GM23248 (cell line): ENCODE data around the gene FAM83G. TPM values are rescaled to one million over a fixed set of nuclear protein-coding genes. Genes with fewer than 3 reads are reported as not detected.
A peak's percentile ranks its signal among the peaks of the same experiment; 100 is the strongest.

ENCODE experiments used
- DNase-seq: peaks from one replicate; pipeline ENCODE4 v3.0.0-alpha.2; 2015
- H2AFZ ChIP-seq: fragments of 200-600 bp; sonication (generic); 2 replicates; pipeline ENCODE4 v1.6.1; 2016; ENCODE audit warnings: antibody characterized with exemption
- H3F3A ChIP-seq: fragments of 200-600 bp; sonication (generic); 2 replicates; pipeline ENCODE4 v1.6.1; 2016; ENCODE audit warnings: mild to moderate bottlenecking, antibody characterized with exemption, mixed run types; ENCODE audit not compliant: insufficient read depth
- H3K27ac ChIP-seq: fragments of 200-600 bp; sonication (generic); 2 replicates; pipeline ENCODE4 v1.5.1; 2016; ENCODE audit warnings: mild to moderate bottlenecking
- H3K27me3 ChIP-seq: fragments of 200-600 bp; sonication (generic); replicated peaks from 2 replicates; pipeline ENCODE4 v1.6.1; 2016; ENCODE audit warnings: mild to moderate bottlenecking; ENCODE audit not compliant: insufficient read depth
- H3K36me3 ChIP-seq: fragments of 200-600 bp; sonication (generic); 2 replicates; pipeline ENCODE4 v1.6.1; 2016; ENCODE audit warnings: low read depth, mild to moderate bottlenecking
- H3K4me1 ChIP-seq: fragments of 200-600 bp; sonication (generic); 2 replicates; pipeline ENCODE4 v1.6.1; 2016; ENCODE audit warnings: mild to moderate bottlenecking; ENCODE audit not compliant: insufficient read depth
- H3K4me2 ChIP-seq: fragments of 200-600 bp; sonication (generic); one replicate; pipeline ENCODE4 v1.6.1; 2016; ENCODE audit warnings: mild to moderate bottlenecking; ENCODE audit not compliant: unreplicated experiment
- H3K4me3 ChIP-seq: fragments of 200-600 bp; sonication (generic); 2 replicates; pipeline ENCODE4 v1.5.1; 2016; ENCODE audit warnings: mild to moderate bottlenecking
- H3K79me2 ChIP-seq: fragments of 200-600 bp; sonication (generic); 2 replicates; pipeline ENCODE4 v1.6.1; 2016; ENCODE audit warnings: mild to moderate bottlenecking; ENCODE audit not compliant: insufficient read depth
- H3K9ac ChIP-seq: fragments of 200-600 bp; sonication (generic); 2 replicates; pipeline ENCODE4 v1.6.1; 2016; ENCODE audit warnings: mild to moderate bottlenecking
- H3K9me2 ChIP-seq: fragments of 200-600 bp; sonication (generic); 2 replicates; pipeline ENCODE4 v1.6.1; 2016; ENCODE audit warnings: mixed run types, mild to moderate bottlenecking, moderate library complexity; ENCODE audit not compliant: insufficient read depth
- H3K9me3 ChIP-seq: fragments of 200-600 bp; sonication (generic); one replicate; pipeline ENCODE4 v1.6.1; 2017; ENCODE audit warnings: low read depth
- H4K20me1 ChIP-seq: fragments of 200-600 bp; sonication (generic); 2 replicates; pipeline ENCODE4 v1.6.0; 2016; ENCODE audit not compliant: insufficient read depth
- EZH2 ChIP-seq: fragments of 200-600 bp; sonication (generic); IDR thresholded peaks from 2 replicates; pipeline ENCODE4 v1.6.1; 2018; ENCODE audit warnings: antibody characterized with exemption, mild to moderate bottlenecking; ENCODE audit not compliant: insufficient read depth, poor library complexity, severe bottlenecking
- EZH2phosphoT487 ChIP-seq: fragments of 200-600 bp; sonication (generic); IDR thresholded peaks from 2 replicates; pipeline ENCODE4 v1.6.1; 2018; ENCODE audit warnings: antibody characterized with exemption, moderate library complexity, mild to moderate bottlenecking, low read depth; ENCODE audit not compliant: insufficient read depth
- WGBS, 2 experiments: methylation state at CpG; one replicate each; pipeline ENCODE4 v1.1.6; 2015 to 2017; ENCODE audit warnings: low lambda C conversion rate in 2 of 2, low coverage in 1 of 2; ENCODE audit errors: missing lambda C conversion rate in 2 of 2; 5-methylcytosine and 5-hydroxymethylcytosine counted together
- in situ Hi-C: fragments of 300-500 bp; cut with MboI; formaldehyde crosslinking; loops from 2 replicates; pipeline ENCODE4 v1.15.0; 2020
- polyA plus RNA-seq: library from polyadenylated mRNA; unstranded; fragments of >200 nt; fragmentation: Nextera tagmentation; extraction: Ambion mirVana; gene quantifications from 2 replicates; pipeline ENCODE4 v1.2.1, GENCODE V29; 2016
- total RNA-seq: library from RNA; depleted of rRNA; stranded (reverse); fragments of >200 nt; shearing (Covaris generic); gene quantifications from 2 replicates; pipeline ENCODE4 v1.2.3, GENCODE V29; 2014

Gene FAM83G
- total and polyA plus RNA-seq, 2 experiments from 2014 or later, result 8.9 to 26.2 TPM

- Histone ChIP-seq H3K36me3 (no peaks in the 10 kb centered on the region), H3K9me2 (no peaks in the 10 kb centered on the region), H3K27ac (peak overlapping the region; percentile 78), H3K9me3 (no peaks in the 10 kb centered on the region), H4K20me1 (no peaks in the 10 kb centered on the region), H3K9ac (peak overlapping the region; percentile 80), H3K4me3 (no peak overlapping the region), H3K4me2 (peak overlapping the region; percentile 11), H3K79me2 (peaks cover 39% of the 10 kb centered on the region), H3K27me3 (no peaks in the 10 kb centered on the region), H3F3A (peaks cover 4% of the 10 kb centered on the region; the same call in 1 of the 2 replicates), H2AFZ (no peak overlapping the region), H3K4me1 (peaks cover 14% of the 10 kb centered on the region)
- no peak for TF ChIP-seq EZH2phosphoT487
- no peak for TF ChIP-seq EZH2
- DNase-seq, result peak; percentile 87
- WGBS, 2 experiments, result 31 to 33% methylated on average over 13 of the region's 13 CpGs
- in situ Hi-C loops, result no loop called here
Measured at GRCh38 chr17:18980682-18981334, 23.8 kb downstream of the FAM83G start.

GRCh38 chr17:18978655-18979054 is 25.9 kb downstream of the FAM83G start:
- in situ Hi-C loops, result no loop called here

GRCh38 chr17:18978050-18978449 is 26.5 kb downstream of the FAM83G start:
- Histone ChIP-seq H3F3A (peaks cover 4% of the 10 kb centered on the region; the same call in 1 of the 2 replicates), H3K9me3 (no peaks in the 10 kb centered on the region), H3K9me2 (no peaks in the 10 kb centered on the region), H3K4me1 (peaks cover 14% of the 10 kb centered on the region), H3K79me2 (peaks cover 26% of the 10 kb centered on the region; the same call in 1 of the 2 replicates), H3K27ac (no peak overlapping the region), H2AFZ (no peak overlapping the region), H3K4me2 (no peak overlapping the region), H3K27me3 (no peaks in the 10 kb centered on the region), H4K20me1 (no peaks in the 10 kb centered on the region), H3K4me3 (no peak overlapping the region), H3K9ac (no peak overlapping the region), H3K36me3 (no peaks in the 10 kb centered on the region)
- DNase-seq, result no peak
- 94 to 96% methylated on average over 12 to 13 of the region's 13 CpGs for WGBS, 2 experiments
- in situ Hi-C loops, result no loop called here
- no peak for TF ChIP-seq EZH2phosphoT487
- TF ChIP-seq EZH2, result no peak

More at GRCh38 chr17:18978655-18979054, 25.9 kb downstream of the FAM83G start:
- H3K4me2 ChIP-seq, result no peak overlapping the region
- H3K9me2 ChIP-seq, result no peaks in the 10 kb centered on the region
- WGBS, 2 experiments, result 94% methylated on average over 16 to 17 of the region's 17 CpGs
- H3K4me3 ChIP-seq, result no peak overlapping the region
- TF ChIP-seq EZH2 (no peak), EZH2phosphoT487 (no peak)
- DNase-seq, result no peak
- H3K36me3 ChIP-seq, result no peaks in the 10 kb centered on the region
- H3K79me2 ChIP-seq, result peaks cover 30% of the 10 kb centered on the region; the same call in 1 of the 2 replicates
- H2AFZ ChIP-seq, result no peak overlapping the region
- H3F3A ChIP-seq, result peaks cover 4% of the 10 kb centered on the region; the same call in 1 of the 2 replicates
- no peak overlapping the region for H3K27ac ChIP-seq
- H3K4me1 ChIP-seq, result peaks cover 14% of the 10 kb centered on the region
- H3K9ac ChIP-seq, result no peak overlapping the region
- H3K27me3 ChIP-seq, result no peaks in the 10 kb centered on the region
- H3K9me3 ChIP-seq, result no peaks in the 10 kb centered on the region
- H4K20me1 ChIP-seq, result no peaks in the 10 kb centered on the region

GRCh38 chr17:18977646-18978045 is 26.9 kb downstream of the FAM83G start:
- no peak overlapping the region for H2AFZ ChIP-seq

More at GRCh38 chr17:18977646-18978045, 26.9 kb downstream of the FAM83G start:
- H3K9ac ChIP-seq, result no peak overlapping the region
- H3K9me3 ChIP-seq, result no peaks in the 10 kb centered on the region
- peaks cover 3% of the 10 kb centered on the region; the same call in 1 of the 2 replicates for H3F3A ChIP-seq
- H3K79me2 ChIP-seq, result peaks cover 22% of the 10 kb centered on the region; the same call in 1 of the 2 replicates
- WGBS, 2 experiments, result 90 to 91% methylated on average over 18 to 19 of the region's 19 CpGs
- no peak overlapping the region for H3K27ac ChIP-seq
- H3K4me3 ChIP-seq, result no peak overlapping the region
- no peaks in the 10 kb centered on the region for H3K27me3 ChIP-seq
- H3K36me3 ChIP-seq, result no peaks in the 10 kb centered on the region
- H3K4me2 ChIP-seq, result no peak overlapping the region
- no peak for TF ChIP-seq EZH2
- no peak for TF ChIP-seq EZH2phosphoT487
- in situ Hi-C loops, result no loop called here
- no peak for DNase-seq
- peaks cover 14% of the 10 kb centered on the region for H3K4me1 ChIP-seq
- no peaks in the 10 kb centered on the region for H3K9me2 ChIP-seq
- H4K20me1 ChIP-seq, result no peaks in the 10 kb centered on the region
